Right atrium auricular region (tissue), 2 donors: ENCODE data around the gene TRAPPC3L. TPM values are rescaled to one million over a fixed set of nuclear protein-coding genes. Genes with fewer than 3 reads are reported as not detected.

ENCODE experiments used
- DNase-seq: peaks from one replicate; pipeline ENCODE4 v3.0.0-alpha.2; 2019; ENCODE audit warnings: low spot score
- H3K27ac ChIP-seq, 2 donors: fragments of 200-600 bp; sonication (generic); 1 replicate in 1 of 2; 2 replicates in 1 of 2; pipeline ENCODE4 v1.5.1; 2016 to 2019
- H3K27me3 ChIP-seq, 2 donors: fragments of 200-600 bp; sonication (generic); one replicate each; pipeline versions ENCODE4 v1.5.1 to v1.6.0; 2017 to 2019
- H3K36me3 ChIP-seq: fragments of 200-600 bp; sonication (generic); one replicate; pipeline ENCODE4 v1.5.1; 2016
- H3K4me1 ChIP-seq, 2 donors: fragments of 200-600 bp; sonication (generic); one replicate each; pipeline versions ENCODE4 v1.5.1 to v1.6.0; 2017 to 2019
- H3K4me3 ChIP-seq, 2 donors: fragments of 200-600 bp; sonication (generic); 1 replicate in 1 of 2; 2 replicates in 1 of 2; pipeline ENCODE4 v1.5.1; 2017 to 2019; ENCODE audit warnings: mild to moderate bottlenecking in 1 of 2, moderate library complexity in 1 of 2
- H3K9me3 ChIP-seq, 2 donors: fragments of 200-600 bp; sonication (generic); one replicate each; pipeline ENCODE4 v1.5.1; 2019
- CTCF ChIP-seq, 2 donors: fragments of 200-600 bp; sonication (generic); IDR thresholded peaks; one replicate each; pipeline ENCODE4 v1.5.1; 2019; ENCODE audit warnings: antibody characterized with exemption in 2 of 2
- total RNA-seq, 2 donors: library from RNA; depleted of rRNA; stranded (reverse); fragments of >200 nt; gene quantifications; one replicate each; pipeline ENCODE4 v1.1.0, GENCODE V29; 2016

Gene TRAPPC3L
- total RNA-seq, 2 donors from 2014 or later = 0.20 TPM; not detected in 1

GRCh38 chr6:116530436-116530835, 15.0 kb downstream of the TRAPPC3L start:
- no peak overlapping the region for H3K27ac ChIP-seq
- H3K4me3 ChIP-seq = no peak overlapping the region
- no peak for TF ChIP-seq CTCF (IDR thresholded peaks at IDR 0.05)
- no peaks in the 10 kb centered on the region for H3K36me3 ChIP-seq
- no peaks in the 10 kb centered on the region for H3K4me1 ChIP-seq
- H3K27me3 ChIP-seq = no peaks in the 10 kb centered on the region
- no peak for DNase-seq
- H3K9me3 ChIP-seq = no peaks in the 10 kb centered on the region

- Histone ChIP-seq H3K4me3 (no peak overlapping the region), H3K27ac (no peak overlapping the region), H3K27me3 (no peaks in the 10 kb centered on the region), H3K36me3 (no peaks in the 10 kb centered on the region), H3K9me3 (no peaks in the 10 kb centered on the region), H3K4me1 (no peaks in the 10 kb centered on the region)
- DNase-seq = no peak
- TF ChIP-seq CTCF (IDR thresholded peaks at IDR 0.05) = no peak
Measured at GRCh38 chr6:116529466-116530290, 15.8 kb downstream of the TRAPPC3L start.

GRCh38 chr6:116528780-116529179, 16.7 kb downstream of the TRAPPC3L start:
- no peak overlapping the region for H3K4me3 ChIP-seq
- no peaks in the 10 kb centered on the region for H3K9me3 ChIP-seq
- H3K27me3 ChIP-seq = no peaks in the 10 kb centered on the region
- no peak for DNase-seq
- TF ChIP-seq CTCF (IDR thresholded peaks at IDR 0.05) = no peak
- no peak overlapping the region for H3K27ac ChIP-seq
- H3K4me1 ChIP-seq = no peaks in the 10 kb centered on the region
- no peaks in the 10 kb centered on the region for H3K36me3 ChIP-seq

- TF ChIP-seq CTCF (IDR thresholded peaks at IDR 0.05) = no peak
- no peak for DNase-seq
- H3K9me3 ChIP-seq = no peaks in the 10 kb centered on the region
- H3K36me3 ChIP-seq = no peaks in the 10 kb centered on the region
- no peaks in the 10 kb centered on the region for H3K4me1 ChIP-seq
- no peaks in the 10 kb centered on the region for H3K27me3 ChIP-seq
- H3K27ac ChIP-seq = no peak overlapping the region
- no peak overlapping the region for H3K4me3 ChIP-seq
Measured at GRCh38 chr6:116528133-116528532, 17.4 kb downstream of the TRAPPC3L start.

- Histone ChIP-seq H3K27me3 (no peaks in the 10 kb centered on the region), H3K4me1 (no peaks in the 10 kb centered on the region), H3K27ac (no peak overlapping the region), H3K36me3 (no peaks in the 10 kb centered on the region), H3K4me3 (no peak overlapping the region), H3K9me3 (no peaks in the 10 kb centered on the region)
- no peak for TF ChIP-seq CTCF (IDR thresholded peaks at IDR 0.05)
- DNase-seq = no peak
Measured at GRCh38 chr6:116524236-116524635, 21.2 kb downstream of the TRAPPC3L start.

GRCh38 chr6:116522896-116523295, 22.6 kb downstream of the TRAPPC3L start:
- no peaks in the 10 kb centered on the region for H3K27me3 ChIP-seq
- no peak for TF ChIP-seq CTCF (IDR thresholded peaks at IDR 0.05)
- H3K4me1 ChIP-seq = no peaks in the 10 kb centered on the region
- no peaks in the 10 kb centered on the region for H3K9me3 ChIP-seq
- H3K27ac ChIP-seq = no peak overlapping the region
- no peak overlapping the region for H3K4me3 ChIP-seq
- no peak for DNase-seq
- no peaks in the 10 kb centered on the region for H3K36me3 ChIP-seq
